GM23338 (cell line): ENCODE data around the gene KMT2E.

ENCODE experiments used
- EZH2 ChIP-seq: fragments of 200-600 bp; sonication (generic); IDR thresholded peaks from one replicate; pipeline ENCODE4 v1.8.0; 2017; ENCODE audit warnings: antibody characterized with exemption, mild to moderate bottlenecking, low read depth; ENCODE audit not compliant: unreplicated experiment
- JUNB ChIP-seq: IDR thresholded peaks from one replicate; pipeline ENCODE4 v1.6.1; 2016; ENCODE audit warnings: antibody characterized with exemption; ENCODE audit not compliant: unreplicated experiment
- POLR2AphosphoS5 ChIP-seq: IDR thresholded peaks from 2 replicates; pipeline ENCODE4 v1.6.1; 2016; ENCODE audit warnings: antibody characterized with exemption, low read depth
- STAT1 ChIP-seq: IDR thresholded peaks from one replicate; pipeline ENCODE4 v1.6.1; 2016; ENCODE audit warnings: antibody characterized with exemption; ENCODE audit not compliant: unreplicated experiment
- TF ChIP-seq, protein P1 (sequence below), 2 experiments: fragments of 200-600 bp in 1 of 2; sonication (generic) in 1 of 2; conservative IDR thresholded peaks; 2 replicates each; pipeline versions ENCODE4 v1.5.1 to v1.6.1; 2016 to 2017; ENCODE audit warnings: antibody characterized with exemption in 2 of 2, low read depth in 2 of 2, mild to moderate bottlenecking in 2 of 2, moderate library complexity in 1 of 2

DNA sequence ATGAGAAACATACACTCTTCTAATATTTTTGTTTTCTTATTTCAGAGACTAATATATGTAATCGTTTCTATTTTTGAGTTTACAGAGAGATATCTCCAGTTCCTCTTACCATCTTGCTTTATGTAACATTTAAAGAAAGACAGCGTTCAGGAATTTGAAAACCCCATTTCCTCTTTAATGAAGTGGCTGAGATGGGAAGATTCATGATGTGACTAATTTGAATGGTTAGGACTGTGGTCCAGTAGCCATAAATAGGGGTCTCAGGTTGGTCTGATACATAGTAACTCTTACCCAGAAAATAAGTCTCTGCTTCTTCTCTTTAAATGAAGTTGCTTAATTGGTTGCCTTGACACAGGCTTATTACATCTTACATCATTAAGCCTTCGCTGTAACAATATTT is 6.9 kb downstream of the KMT2E start:
- TF ChIP-seq JUNB (no peak), EZH2 (no peak), STAT1 (no peak), POLR2AphosphoS5 (no peak)
- TF ChIP-seq, protein P1, sequence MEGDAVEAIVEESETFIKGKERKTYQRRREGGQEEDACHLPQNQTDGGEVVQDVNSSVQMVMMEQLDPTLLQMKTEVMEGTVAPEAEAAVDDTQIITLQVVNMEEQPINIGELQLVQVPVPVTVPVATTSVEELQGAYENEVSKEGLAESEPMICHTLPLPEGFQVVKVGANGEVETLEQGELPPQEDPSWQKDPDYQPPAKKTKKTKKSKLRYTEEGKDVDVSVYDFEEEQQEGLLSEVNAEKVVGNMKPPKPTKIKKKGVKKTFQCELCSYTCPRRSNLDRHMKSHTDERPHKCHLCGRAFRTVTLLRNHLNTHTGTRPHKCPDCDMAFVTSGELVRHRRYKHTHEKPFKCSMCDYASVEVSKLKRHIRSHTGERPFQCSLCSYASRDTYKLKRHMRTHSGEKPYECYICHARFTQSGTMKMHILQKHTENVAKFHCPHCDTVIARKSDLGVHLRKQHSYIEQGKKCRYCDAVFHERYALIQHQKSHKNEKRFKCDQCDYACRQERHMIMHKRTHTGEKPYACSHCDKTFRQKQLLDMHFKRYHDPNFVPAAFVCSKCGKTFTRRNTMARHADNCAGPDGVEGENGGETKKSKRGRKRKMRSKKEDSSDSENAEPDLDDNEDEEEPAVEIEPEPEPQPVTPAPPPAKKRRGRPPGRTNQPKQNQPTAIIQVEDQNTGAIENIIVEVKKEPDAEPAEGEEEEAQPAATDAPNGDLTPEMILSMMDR (conservative IDR thresholded peaks at IDR 0.05; ENCODE audit: low read depth in 2 of 2), result no peak
